ENCODE results near the gene LRRC53. TPM values are rescaled to one million over a fixed set of nuclear protein-coding genes. Genes with fewer than 3 reads are reported as not detected.

Gene LRRC53
- total RNA-seq, 1 donor from 2014 or later = 0.07 TPM

DNA sequence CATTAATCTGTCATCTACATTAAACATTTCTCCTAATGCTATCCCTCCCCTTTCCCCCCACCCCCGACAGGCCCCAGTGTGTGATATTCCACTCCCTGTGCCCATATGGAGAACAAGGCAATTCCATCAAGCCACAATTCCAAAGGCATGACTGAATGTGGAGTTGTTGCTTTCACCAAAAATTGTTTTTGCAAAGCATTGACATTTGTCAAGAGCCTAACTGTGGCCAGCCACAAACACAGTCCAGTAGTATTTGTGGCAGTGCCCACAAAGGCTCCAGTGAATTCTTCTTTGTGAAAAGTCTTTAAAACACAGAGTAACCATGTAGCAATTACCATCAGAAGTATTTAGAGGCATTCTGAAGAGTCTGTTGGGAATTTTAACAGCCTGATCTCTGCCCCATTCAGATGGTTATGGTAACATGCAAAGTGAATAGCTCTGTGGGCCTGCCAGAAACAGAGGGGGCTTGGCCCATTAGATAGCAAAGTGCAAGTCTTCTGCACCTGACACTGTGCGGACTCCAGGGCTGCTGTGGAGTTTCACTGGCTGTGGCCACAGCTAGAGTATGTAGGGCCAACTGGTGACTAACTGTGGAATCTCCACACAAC, 11.6 kb upstream of the LRRC53 start:
- H3K36me3 Mint-ChIP-seq (ENCODE audit: insufficient read depth) = no peaks in the 10 kb centered on the region
- no peak overlapping the region for H3K4me3 Mint-ChIP-seq (ENCODE audit: low read depth)
- no peaks in the 10 kb centered on the region for H3K27me3 Mint-ChIP-seq
- no peak for DNase-seq (ENCODE audit: low spot score, unreplicated experiment)
- TF ChIP-seq, protein P1, sequence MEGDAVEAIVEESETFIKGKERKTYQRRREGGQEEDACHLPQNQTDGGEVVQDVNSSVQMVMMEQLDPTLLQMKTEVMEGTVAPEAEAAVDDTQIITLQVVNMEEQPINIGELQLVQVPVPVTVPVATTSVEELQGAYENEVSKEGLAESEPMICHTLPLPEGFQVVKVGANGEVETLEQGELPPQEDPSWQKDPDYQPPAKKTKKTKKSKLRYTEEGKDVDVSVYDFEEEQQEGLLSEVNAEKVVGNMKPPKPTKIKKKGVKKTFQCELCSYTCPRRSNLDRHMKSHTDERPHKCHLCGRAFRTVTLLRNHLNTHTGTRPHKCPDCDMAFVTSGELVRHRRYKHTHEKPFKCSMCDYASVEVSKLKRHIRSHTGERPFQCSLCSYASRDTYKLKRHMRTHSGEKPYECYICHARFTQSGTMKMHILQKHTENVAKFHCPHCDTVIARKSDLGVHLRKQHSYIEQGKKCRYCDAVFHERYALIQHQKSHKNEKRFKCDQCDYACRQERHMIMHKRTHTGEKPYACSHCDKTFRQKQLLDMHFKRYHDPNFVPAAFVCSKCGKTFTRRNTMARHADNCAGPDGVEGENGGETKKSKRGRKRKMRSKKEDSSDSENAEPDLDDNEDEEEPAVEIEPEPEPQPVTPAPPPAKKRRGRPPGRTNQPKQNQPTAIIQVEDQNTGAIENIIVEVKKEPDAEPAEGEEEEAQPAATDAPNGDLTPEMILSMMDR (IDR thresholded peaks at IDR 0.05; ENCODE audit: unreplicated experiment) = no peak
- no peak overlapping the region for H3K27ac Mint-ChIP-seq
- no peaks in the 10 kb centered on the region for H3K9me3 Mint-ChIP-seq (ENCODE audit: low read depth)
- peaks cover 5% of the 10 kb centered on the region for H3K4me1 Mint-ChIP-seq (ENCODE audit: low read depth)

DNA sequence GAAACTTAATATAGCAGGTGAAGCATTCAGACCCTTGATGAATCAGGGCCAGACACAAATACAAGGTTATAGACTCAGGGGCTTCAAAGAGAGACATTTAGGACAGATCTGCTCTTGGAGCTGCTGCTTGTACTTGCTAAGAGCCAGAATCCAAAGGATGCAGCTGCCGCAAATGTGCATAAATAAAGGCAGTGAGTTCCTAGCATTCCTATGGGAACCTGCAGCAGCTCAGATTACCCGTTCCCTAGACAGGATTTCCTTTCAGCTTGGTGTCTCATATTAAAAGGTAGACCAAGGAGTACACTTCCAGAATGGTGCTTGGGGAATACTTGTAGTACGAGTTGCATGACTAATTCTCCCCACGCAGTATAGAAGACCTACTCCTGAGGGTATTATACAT, 9.7 kb upstream of the LRRC53 start:
- Mint-ChIP-seq H3K4me1 (ENCODE audit: low read depth) (peaks cover 5% of the 10 kb centered on the region), H3K9me3 (ENCODE audit: low read depth) (no peaks in the 10 kb centered on the region), H3K36me3 (ENCODE audit: insufficient read depth) (no peaks in the 10 kb centered on the region), H3K27me3 (no peaks in the 10 kb centered on the region), H3K4me3 (ENCODE audit: low read depth) (no peak overlapping the region), H3K27ac (no peak overlapping the region)
- TF ChIP-seq, protein P1 (IDR thresholded peaks at IDR 0.05; ENCODE audit: unreplicated experiment) = no peak
- no peak for DNase-seq (ENCODE audit: low spot score, unreplicated experiment)

- H3K36me3 Mint-ChIP-seq (ENCODE audit: insufficient read depth) = no peaks in the 10 kb centered on the region
- H3K9me3 Mint-ChIP-seq (ENCODE audit: low read depth) = no peaks in the 10 kb centered on the region
- H3K4me1 Mint-ChIP-seq (ENCODE audit: low read depth) = peaks cover 1% of the 10 kb centered on the region
- H3K27ac Mint-ChIP-seq = no peak overlapping the region
- TF ChIP-seq, protein P1 (IDR thresholded peaks at IDR 0.05; ENCODE audit: unreplicated experiment) = no peak
- no peak for DNase-seq (ENCODE audit: low spot score, unreplicated experiment)
- H3K4me3 Mint-ChIP-seq (ENCODE audit: low read depth) = no peak overlapping the region
- peaks cover 3% of the 10 kb centered on the region for H3K27me3 Mint-ChIP-seq
Measured at GRCh38 chr1:74517599-74518051, 5.2 kb upstream of the LRRC53 start.

DNA sequence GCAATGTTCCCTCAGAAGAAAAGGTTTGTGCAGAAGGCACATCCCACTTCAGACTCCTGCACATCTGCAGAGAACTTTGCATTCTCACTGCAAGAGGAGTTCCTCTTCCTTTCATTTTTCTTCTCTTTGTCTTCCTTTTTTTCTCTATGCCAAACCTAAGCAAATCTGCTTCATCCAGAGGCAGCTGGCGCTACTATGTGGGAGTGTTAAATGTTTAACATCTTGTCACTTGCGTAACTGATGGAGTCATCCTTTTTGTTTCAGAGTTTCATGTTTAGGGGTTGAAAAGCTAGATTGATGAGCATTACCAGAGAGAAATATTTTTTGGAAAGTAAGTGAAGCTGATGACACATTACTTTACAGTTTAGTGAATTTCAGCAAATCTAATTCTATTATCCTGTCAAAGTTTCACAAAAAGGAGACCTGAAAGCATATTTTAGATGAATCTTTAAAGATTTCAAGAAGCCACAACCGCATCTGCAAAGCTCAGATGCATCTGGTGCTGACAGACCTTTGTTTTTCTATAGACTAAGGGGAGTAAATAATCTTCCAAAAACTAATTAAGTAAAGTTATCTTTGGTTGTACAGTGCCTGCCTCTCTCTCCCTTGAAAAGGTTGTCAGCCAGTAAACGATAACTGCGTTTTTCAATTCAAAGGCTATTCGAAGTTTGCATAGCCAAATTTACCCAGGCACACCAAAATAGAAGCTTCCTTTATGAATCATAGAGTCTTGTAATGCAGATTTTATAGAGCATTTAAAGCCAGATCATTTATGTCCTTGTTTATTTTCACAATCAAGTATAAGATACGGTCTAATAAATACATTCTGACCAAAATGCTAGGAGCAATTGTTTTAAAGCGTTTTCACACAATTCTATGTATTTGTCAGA, 1.2 kb upstream of the LRRC53 start:
- H3K36me3 Mint-ChIP-seq (ENCODE audit: insufficient read depth) = no peaks in the 10 kb centered on the region
- peaks cover 3% of the 10 kb centered on the region for H3K27me3 Mint-ChIP-seq
- TF ChIP-seq, protein P1 (IDR thresholded peaks at IDR 0.05; ENCODE audit: unreplicated experiment) = no peak
- H3K4me3 Mint-ChIP-seq (ENCODE audit: low read depth) = no peak overlapping the region
- no peak overlapping the region for H3K27ac Mint-ChIP-seq
- DNase-seq (ENCODE audit: low spot score, unreplicated experiment) = no peak
- no peaks in the 10 kb centered on the region for H3K9me3 Mint-ChIP-seq (ENCODE audit: low read depth)
- peaks cover 1% of the 10 kb centered on the region for H3K4me1 Mint-ChIP-seq (ENCODE audit: low read depth)

DNA sequence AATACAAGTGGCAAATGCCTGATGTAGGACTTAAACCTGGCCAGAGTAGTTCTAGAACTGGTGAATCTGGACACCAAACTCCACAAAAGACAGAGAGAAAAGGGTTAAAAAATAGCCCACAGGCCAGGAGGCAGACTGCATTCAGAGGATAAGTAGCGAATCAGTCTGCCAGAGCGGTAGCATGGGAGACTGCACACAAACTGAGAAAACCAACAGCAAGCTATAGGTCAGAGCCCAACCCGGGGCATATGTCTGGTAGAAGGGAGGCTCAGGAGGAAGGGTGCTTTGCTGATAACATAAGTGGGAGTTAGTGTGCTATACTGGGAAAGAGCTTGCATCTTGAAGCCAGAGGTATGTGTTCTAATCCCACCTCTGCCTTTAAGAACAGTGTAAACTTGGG, 4.0 kb downstream of the LRRC53 start:
- TF ChIP-seq, protein P1 (IDR thresholded peaks at IDR 0.05; ENCODE audit: unreplicated experiment) = no peak
- Mint-ChIP-seq H3K27me3 (peaks cover 4% of the 10 kb centered on the region), H3K9me3 (ENCODE audit: low read depth) (no peaks in the 10 kb centered on the region), H3K36me3 (ENCODE audit: insufficient read depth) (no peaks in the 10 kb centered on the region), H3K4me3 (ENCODE audit: low read depth) (no peak overlapping the region), H3K4me1 (ENCODE audit: low read depth) (peaks cover under 1% of the 10 kb centered on the region), H3K27ac (no peak overlapping the region)
- DNase-seq (ENCODE audit: low spot score, unreplicated experiment) = no peak
